Ramos (cell line): ENCODE data around the gene CLIC2.

Experiments
- in situ Hi-C: fragments of 300-500 bp; cut with MboI; formaldehyde crosslinking; loops from one replicate; pipeline ENCODE4 v1.14.3; 2022; ENCODE audit warnings: low sequenced_read_pairs; ENCODE audit not compliant: unreplicated experiment

Gene CLIC2

GRCh38 chrX:155263854-155264628 is 70.4 kb downstream of the CLIC2 start, which contains the start of gene RAB39B:
RAB39B (minus strand) TSS chrX:155264491; CDS start chrX:155264288, 203 bp downstream.
- in situ Hi-C loops = no loop called here

GRCh38 chrX:155262970-155263754 is 71.3 kb downstream of the CLIC2 start:
- in situ Hi-C loops = no loop called here

DNA sequence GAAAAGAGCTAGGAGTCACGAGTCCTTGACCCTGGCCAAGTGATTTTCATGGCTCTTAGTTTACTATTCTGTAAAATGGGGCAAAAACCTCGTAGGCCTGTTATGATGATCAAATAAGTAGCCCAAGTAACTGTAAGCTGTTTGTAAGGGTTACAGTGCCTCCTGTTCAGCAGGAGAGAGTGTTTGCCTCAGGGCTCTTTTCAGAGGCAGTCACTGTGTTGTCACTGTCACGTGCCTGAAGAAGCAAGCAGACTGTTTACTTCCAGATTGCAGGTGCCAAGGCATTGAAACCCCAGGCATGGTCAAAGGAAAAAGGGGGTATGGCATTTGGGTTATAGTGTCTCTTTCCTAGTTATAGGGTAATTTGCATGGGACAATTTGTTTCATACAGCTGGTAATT is 74.7 kb downstream of the CLIC2 start:
- in situ Hi-C loops = no loop called here

DNA sequence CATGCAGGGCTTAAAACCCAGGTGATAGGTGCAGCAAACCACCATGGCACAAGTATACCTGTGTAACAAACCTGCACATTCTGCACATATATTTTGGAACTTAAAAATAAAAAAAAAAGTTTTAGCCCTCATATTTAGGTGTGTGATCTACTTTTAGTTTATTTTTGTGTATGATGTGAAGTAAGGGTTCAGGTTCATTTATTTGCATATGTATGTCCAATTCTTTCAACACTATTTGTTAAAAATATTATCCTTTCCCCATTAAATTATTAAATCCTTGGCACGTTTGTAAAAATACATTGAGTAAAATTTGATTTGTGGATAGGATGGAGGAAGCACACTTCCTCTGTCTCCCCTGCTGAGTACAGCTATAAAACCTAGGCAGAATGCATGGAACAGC is 83.0 kb downstream of the CLIC2 start:
- in situ Hi-C loops = no loop called here

- in situ Hi-C loops = no loop called here
Measured at GRCh38 chrX:155247497-155247896, 86.9 kb downstream of the CLIC2 start.

GRCh38 chrX:155246748-155247147 is 87.7 kb downstream of the CLIC2 start:
- in situ Hi-C loops = no loop called here

GRCh38 chrX:155242300-155242699 is 92.1 kb downstream of the CLIC2 start:
- in situ Hi-C loops = no loop called here

GRCh38 chrX:155237719-155238118 is 96.7 kb downstream of the CLIC2 start:
- in situ Hi-C loops = no loop called here

DNA sequence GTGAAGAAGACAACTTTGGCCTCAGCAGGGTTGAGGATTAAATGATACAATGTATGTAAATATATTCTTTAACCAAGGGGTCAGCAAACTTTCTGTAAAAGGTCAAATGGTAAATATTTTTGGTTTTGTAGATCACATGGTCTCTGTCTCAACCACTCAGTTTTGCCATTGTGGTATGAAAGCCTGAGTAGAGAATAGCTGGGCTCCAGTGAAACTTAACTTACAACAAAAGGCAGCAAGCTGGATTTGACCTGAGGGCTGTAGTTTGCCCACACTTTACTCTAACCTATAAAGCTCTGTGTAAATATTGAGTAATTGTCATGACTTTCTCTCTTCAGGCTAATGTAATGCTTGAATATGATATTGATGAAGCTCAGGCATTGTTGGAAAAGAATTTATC is 98.5 kb downstream of the CLIC2 start:
- in situ Hi-C loops = no loop called here

GRCh38 chrX:155231163-155231562 is 103.3 kb downstream of the CLIC2 start:
- in situ Hi-C loops = no loop called here
